Uterus (tissue), 2 donors: ENCODE measurements around the gene GRIK2.

Experiments
- CTCF ChIP-seq, 4 experiments: fragments of 200-600 bp in 2 of 4; fragments of 450-650 bp in 2 of 4; sonication (generic) in 2 of 4; IDR thresholded peaks; one replicate each; pipeline ENCODE4 v1.5.1; 2016 to 2019; ENCODE audit warnings: antibody characterized with exemption in 4 of 4, mild to moderate bottlenecking in 2 of 4, moderate library complexity in 1 of 4
- POLR2A ChIP-seq, 2 donors: fragments of 450-650 bp; IDR thresholded peaks; one replicate each; pipeline ENCODE4 v1.6.1; 2016; ENCODE audit warnings: antibody characterized with exemption in 2 of 2, mild to moderate bottlenecking in 1 of 2, moderate library complexity in 1 of 2

DNA sequence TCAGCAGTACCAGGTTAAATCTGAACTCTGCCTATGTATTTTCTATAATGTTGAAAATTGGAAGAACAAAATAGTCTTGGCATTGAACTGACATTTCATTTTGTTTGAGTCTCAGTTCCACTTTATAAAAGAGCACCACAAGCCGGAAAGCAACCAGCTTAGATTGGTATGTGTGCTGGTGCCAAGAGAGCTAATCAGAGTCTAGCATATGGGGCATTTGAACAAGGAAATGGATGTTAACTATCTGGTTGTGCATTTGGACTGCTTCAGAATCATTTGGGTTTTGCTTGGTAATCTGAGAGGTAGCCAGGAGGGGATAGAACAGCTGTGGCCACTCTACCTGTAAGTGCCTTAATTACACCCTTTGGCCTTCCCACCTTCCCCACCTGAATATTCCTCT lies 184.8 kb downstream of the GRIK2 start:
- TF ChIP-seq CTCF (IDR thresholded peaks at IDR 0.05) (no peak), POLR2A (IDR thresholded peaks at IDR 0.05) (no peak)
